GM10248 (cell line): ENCODE results near the gene CNOT11.
A peak's percentile ranks its signal among the peaks of the same experiment; 100 is the strongest.
"Not testable (repeated sequence)": the region's sequence is repeated elsewhere in the genome, so short reads cannot be mapped to it uniquely, and the experiment has no call there.

Experiments
- CTCF ChIA-PET: fragments of 300-600 bp; sonication (Branson Sonifier 250); formaldehyde crosslinking; extraction: SDS; loops from one replicate; lab custom pipeline; 2021; ENCODE audit warnings: antibody characterized with exemption; lab: Yijun Ruan, JAX
- POLR2A ChIA-PET: fragments of 350-650 bp; sonication (Branson Sonifier 250); formaldehyde crosslinking; extraction: SDS; loops from one replicate; lab custom pipeline; 2020; ENCODE audit warnings: antibody characterized with exemption; lab: Yijun Ruan, JAX
- DNase-seq: peaks from one replicate; pipeline ENCODE4 v3.0.0; 2012; ENCODE audit errors: extremely low spot score
- CTCF ChIP-seq: IDR thresholded peaks from 2 replicates; pipeline ENCODE4 v1.5.1; 2012; ENCODE audit warnings: mild to moderate bottlenecking, low read depth; ENCODE audit errors: extremely low read depth, missing control alignments, control extremely low read depth

Gene CNOT11

GRCh38 chr2:101223814-101224231, 28.9 kb upstream of the CNOT11 start:
- CTCF ChIA-PET = interaction anchor here (1.1 to 1.7 kb wide), 2 partner anchors 10 to 19 kb away, joined by 4 to 7 read pairs; no protein-coding TSS in a partner anchor
- POLR2A ChIA-PET = interaction anchor here (0.6 kb wide), 1 partner anchor 164 kb away, joined by 3 read pairs; no protein-coding TSS in a partner anchor
- TF ChIP-seq CTCF = no peak
- peak; percentile 49 for DNase-seq

DNA sequence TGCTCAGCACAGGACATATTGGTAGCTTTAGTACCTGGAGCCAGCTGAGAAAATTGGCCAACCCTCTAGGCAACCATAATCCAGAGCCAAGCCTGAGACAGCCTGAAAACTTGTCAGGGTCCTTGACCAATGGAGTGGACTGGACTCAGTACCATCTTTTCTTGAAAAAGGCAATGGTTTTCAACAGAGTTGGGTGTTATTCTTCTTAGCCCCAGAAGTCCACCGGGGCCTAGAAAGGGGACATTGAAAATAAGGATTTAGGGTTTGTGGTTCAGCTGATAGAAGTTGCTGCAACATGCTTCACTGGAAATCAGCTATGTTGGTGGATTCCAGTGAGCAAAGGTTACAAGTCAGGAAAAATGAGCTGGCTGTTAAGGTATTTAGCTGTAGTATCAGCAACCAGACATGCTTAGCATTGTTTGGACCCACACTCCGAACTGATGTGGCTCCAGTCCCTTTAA, 22.1 kb upstream of the CNOT11 start:
- CTCF ChIA-PET = interaction anchor here (0.7 to 3.0 kb wide), 5 partner anchors 8 to 201 kb away, joined by 3 to 12 read pairs (median 3); no protein-coding TSS in a partner anchor
- POLR2A ChIA-PET = no interaction called here
- no peak for DNase-seq
- TF ChIP-seq CTCF = no peak

DNA sequence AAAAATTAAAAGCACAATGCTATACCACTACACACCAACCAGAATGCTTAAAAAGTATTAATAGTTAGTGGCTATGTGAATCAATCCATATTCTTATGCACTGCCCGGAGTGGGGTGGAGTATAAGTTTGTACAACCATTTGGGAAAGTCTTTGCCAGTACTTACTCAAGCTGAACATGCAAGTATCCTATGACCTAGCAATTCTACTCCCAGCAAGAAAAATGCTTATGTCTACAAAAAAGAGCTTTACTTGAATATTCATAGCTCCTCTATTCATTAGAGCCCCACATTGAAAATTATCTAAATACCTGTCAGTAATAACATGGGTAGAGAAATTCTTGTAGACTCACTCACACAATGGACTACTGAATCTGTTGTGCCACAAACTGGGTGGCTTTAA, 21.4 kb upstream of the CNOT11 start:
- POLR2A ChIA-PET = no interaction called here
- no peak for DNase-seq
- TF ChIP-seq CTCF = no peak
- CTCF ChIA-PET = interaction anchor here (1.5 to 3.0 kb wide), 3 partner anchors 9 to 28 kb away, joined by 3 to 12 read pairs (median 10); no protein-coding TSS in a partner anchor

DNA sequence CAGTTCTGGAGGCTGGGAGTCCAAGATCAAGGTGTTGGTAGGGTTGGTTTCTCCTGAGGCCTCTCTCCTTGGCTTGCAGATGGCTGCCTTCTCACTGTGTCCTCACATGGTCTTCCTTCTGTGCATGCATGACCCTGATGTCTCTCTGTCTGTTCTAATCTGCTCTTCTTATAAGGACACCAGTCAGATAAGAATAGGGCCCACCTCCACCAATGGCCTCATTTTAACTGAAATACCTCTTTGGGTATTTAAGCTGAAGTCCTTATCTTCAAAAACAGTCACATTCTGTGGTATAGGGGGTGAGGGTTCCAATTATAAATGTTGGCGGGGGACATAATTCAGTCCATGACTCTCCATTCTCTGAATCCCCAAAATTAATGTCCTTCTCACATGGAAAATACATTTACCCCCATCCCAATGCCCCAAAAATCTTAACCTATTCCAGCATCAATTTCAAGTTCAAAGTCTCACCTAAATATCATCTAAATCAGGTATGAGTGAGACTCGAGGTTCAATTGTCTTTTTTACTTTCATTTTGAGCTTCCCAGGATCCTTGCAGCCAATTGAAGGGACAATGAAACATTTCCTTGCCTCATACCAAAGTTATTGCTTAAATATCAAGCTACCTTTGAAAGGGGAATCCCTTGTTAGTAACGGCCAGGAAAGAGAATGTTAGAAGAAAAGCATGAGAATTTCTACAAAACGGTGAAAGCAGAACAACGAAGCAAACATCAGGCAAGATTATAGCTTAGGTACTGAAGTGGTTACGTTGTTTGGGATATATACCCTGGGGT, 20.6 kb upstream of the CNOT11 start:
- no peak for TF ChIP-seq CTCF
- DNase-seq = no peak
- ChIA-PET POLR2A (interaction anchor here (0.6 kb wide), 1 partner anchor 27 kb away, joined by 5 read pairs; no protein-coding TSS in a partner anchor), CTCF (interaction anchor here (1.0 to 3.0 kb wide), 6 partner anchors 8 to 220 kb away, joined by 3 to 12 read pairs (median 4); partner anchors contain the start of gene CNOT11)

GRCh38 chr2:101232770-101233169, 19.9 kb upstream of the CNOT11 start:
- CTCF ChIA-PET = interaction anchor here (1.0 to 3.0 kb wide), 5 partner anchors 7 to 220 kb away, joined by 3 to 12 read pairs (median 4); partner anchors contain the start of gene CNOT11
- POLR2A ChIA-PET = no interaction called here
- TF ChIP-seq CTCF = no peak
- DNase-seq = no peak

GRCh38 chr2:101234169-101234938, 18.3 kb upstream of the CNOT11 start:
- DNase-seq = no peak
- CTCF ChIA-PET = no interaction called here
- TF ChIP-seq CTCF = no peak
- POLR2A ChIA-PET = no interaction called here

DNA sequence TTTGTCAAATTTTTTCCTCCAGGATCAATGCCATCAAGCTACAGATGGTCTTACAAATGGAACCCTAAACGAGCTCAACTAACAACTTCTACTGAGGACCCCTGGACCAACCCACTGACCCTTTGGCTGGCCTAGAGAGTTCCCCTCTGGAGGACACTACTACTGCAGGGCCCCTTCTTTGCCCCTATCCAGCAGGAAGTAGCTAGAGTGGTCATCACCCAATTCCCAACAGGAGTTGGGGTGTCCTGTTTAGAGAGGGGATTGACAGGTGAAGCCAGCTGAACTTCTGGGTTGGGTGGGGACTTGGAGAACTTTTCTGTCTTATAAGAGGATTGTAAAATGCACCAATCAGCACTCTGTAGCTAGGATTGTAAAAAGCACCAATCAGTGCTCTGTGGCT, 16.7 kb upstream of the CNOT11 start:
- POLR2A ChIA-PET, DNase-seq: not testable (repeated sequence)
- CTCF ChIA-PET = interaction anchor here (1.0 kb wide), 1 partner anchor 71 kb away, joined by 3 read pairs; no protein-coding TSS in a partner anchor

- CTCF ChIA-PET, POLR2A ChIA-PET: not testable (repeated sequence)
Measured at GRCh38 chr2:101237944-101238343, 14.7 kb upstream of the CNOT11 start.

More at GRCh38 chr2:101237944-101238343, 14.7 kb upstream of the CNOT11 start:
- DNase-seq = not testable (repeated sequence)
